Erythroblast (primary cell): ENCODE measurements around the gene RNF213.

Source experiments
- GATA1 ChIP-seq: IDR thresholded peaks from 2 replicates; pipeline ENCODE4 v1.6.1; 2011; ENCODE audit warnings: low read depth, mild to moderate bottlenecking, control low read depth, low read length, moderate library complexity
- POLR2A ChIP-seq: IDR thresholded peaks from 2 replicates; pipeline ENCODE4 v1.6.1; 2011; ENCODE audit warnings: mild to moderate bottlenecking, low read length

DNA sequence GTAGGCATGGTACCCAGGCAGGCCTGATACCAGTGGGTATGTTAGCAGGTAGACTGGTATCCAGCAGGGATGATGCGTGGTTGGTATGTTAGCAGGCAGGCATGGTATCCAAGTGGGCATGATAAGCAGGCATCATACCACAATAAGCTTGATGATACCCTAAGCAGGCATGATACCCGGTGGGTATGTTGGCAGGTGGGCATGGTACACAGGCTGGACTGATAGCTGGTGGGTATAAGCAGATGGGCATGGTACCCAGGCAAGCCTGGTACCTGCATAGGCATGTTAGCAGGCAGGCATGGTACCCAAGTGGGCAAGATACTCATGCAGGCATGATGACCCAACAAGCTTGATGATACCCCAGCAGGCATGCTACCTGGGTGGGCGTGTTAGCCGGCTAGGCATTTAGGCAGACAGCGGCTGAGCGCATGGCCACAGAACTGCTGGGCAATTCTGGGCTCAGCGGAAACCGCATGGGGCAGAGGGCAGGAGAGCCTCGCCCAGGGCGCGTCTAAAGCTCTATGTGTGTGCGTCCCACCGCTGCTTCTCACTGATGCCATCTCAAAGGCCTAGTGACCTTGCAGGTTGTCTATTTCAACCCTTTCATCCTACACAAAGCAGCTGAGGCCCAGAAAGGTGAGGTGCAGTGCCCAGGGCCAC, 42.8 kb upstream of the RNF213 start:
- TF ChIP-seq POLR2A = no peak
- no peak for TF ChIP-seq GATA1
